HK-2 (cell line): ENCODE results near the gene SLIT3.

ENCODE experiments used
- DNase-seq: peaks from one replicate; pipeline ENCODE4 v3.0.0-alpha.2; 2018; ENCODE audit not compliant: unreplicated experiment

The SLIT3 gene

GRCh38 chr5:168706655-168707069 is 594.3 kb downstream of the SLIT3 start:
- DNase-seq, result peak; percentile 8

- DNase-seq, result no peak
These were observed 595.6 kb downstream of the SLIT3 start for GRCh38 chr5:168705321-168705720.

- no peak for DNase-seq
These were observed 598.4 kb downstream of the SLIT3 start for GRCh38 chr5:168702511-168702910.

- DNase-seq, result no peak
These were observed 599.3 kb downstream of the SLIT3 start for GRCh38 chr5:168701641-168702040.

GRCh38 chr5:168699002-168699401 is 601.9 kb downstream of the SLIT3 start:
- DNase-seq, result no peak

- DNase-seq, result no peak
These were observed 603.8 kb downstream of the SLIT3 start for GRCh38 chr5:168697034-168697720.

GRCh38 chr5:168696611-168697010 is 604.3 kb downstream of the SLIT3 start:
- no peak for DNase-seq

- DNase-seq, result no peak
These were observed 605.6 kb downstream of the SLIT3 start for GRCh38 chr5:168695301-168695835.

GRCh38 chr5:168694289-168694688 is 606.6 kb downstream of the SLIT3 start:
- no peak for DNase-seq

- no peak for DNase-seq
These were observed 607.1 kb downstream of the SLIT3 start for GRCh38 chr5:168693883-168694282.

GRCh38 chr5:168693297-168693696 is 607.6 kb downstream of the SLIT3 start:
- no peak for DNase-seq

GRCh38 chr5:168691891-168692290 is 609.0 kb downstream of the SLIT3 start:
- no peak for DNase-seq

GRCh38 chr5:168689260-168689659 is 611.7 kb downstream of the SLIT3 start:
- no peak for DNase-seq

GRCh38 chr5:168686837-168687236 is 614.1 kb downstream of the SLIT3 start:
- DNase-seq, result no peak

- no peak for DNase-seq
These were observed 615.4 kb downstream of the SLIT3 start for GRCh38 chr5:168685566-168685965.

GRCh38 chr5:168683927-168684295 is 617.0 kb downstream of the SLIT3 start:
- DNase-seq, result no peak

- no peak for DNase-seq
These were observed 617.6 kb downstream of the SLIT3 start for GRCh38 chr5:168683247-168683926.

GRCh38 chr5:168681556-168682183 is 619.3 kb downstream of the SLIT3 start:
- no peak for DNase-seq

- no peak for DNase-seq
These were observed 620.5 kb downstream of the SLIT3 start for GRCh38 chr5:168680395-168680794.

GRCh38 chr5:168679515-168679920 is 621.4 kb downstream of the SLIT3 start:
- DNase-seq, result peak; percentile 52

GRCh38 chr5:168676501-168676900 is 624.4 kb downstream of the SLIT3 start:
- no peak for DNase-seq

GRCh38 chr5:168675883-168676408 is 625.0 kb downstream of the SLIT3 start:
- DNase-seq, result no peak
